OCI-LY3 (cell line): ENCODE measurements around the gene CELF2.

Experiments
- H2AFZ ChIP-seq: fragments of 200-600, 300-600 bp; shearing (Covaris generic); 2 replicates; pipeline ENCODE4 v1.6.0; 2014; ENCODE audit warnings: antibody characterized with exemption, low read depth, low read length
- H3K27ac ChIP-seq: fragments of 200-600, 300-600 bp; sonication (generic); 2 replicates; pipeline ENCODE4 v1.5.1; 2014; ENCODE audit warnings: mild to moderate bottlenecking, low read length, moderate library complexity, mixed read lengths
- H3K27me3 ChIP-seq: fragments of 200-600, 300-600 bp; sonication (generic); 2 replicates; pipeline ENCODE4 v1.6.1; 2014; ENCODE audit warnings: low read depth, low read length, mixed read lengths
- H3K36me3 ChIP-seq: fragments of 200-600, 300-600 bp; sonication (generic); replicated peaks from 2 replicates; pipeline ENCODE3; 2014; ENCODE audit warnings: low read depth, low read length, mixed read lengths
- H3K4me1 ChIP-seq: fragments of 300-600, 200-600 bp; sonication (generic); 2 replicates; pipeline ENCODE4 v1.6.1; 2014; ENCODE audit warnings: low read length, mixed read lengths
- H3K4me2 ChIP-seq: fragments of 200-600, 300-600 bp; sonication (generic); 2 replicates; pipeline ENCODE4 v1.6.1; 2014; ENCODE audit warnings: low read length, mixed read lengths
- H3K4me3 ChIP-seq: fragments of 300-600, 200-600 bp; sonication (generic); 2 replicates; pipeline ENCODE4 v1.5.1; 2014; ENCODE audit warnings: antibody characterized with exemption, mild to moderate bottlenecking, low read length, moderate library complexity
- H3K79me2 ChIP-seq: fragments of 300-600, 200-600 bp; shearing (Covaris generic); 2 replicates; pipeline ENCODE4 v1.6.1; 2014; ENCODE audit warnings: mild to moderate bottlenecking, low read length, mixed read lengths
- H3K9ac ChIP-seq: fragments of 300-600, 200-600 bp; shearing (Covaris generic); 2 replicates; pipeline ENCODE4 v1.6.0; 2014; ENCODE audit warnings: mild to moderate bottlenecking, low read length, moderate library complexity
- H3K9me3 ChIP-seq: fragments of 200-600, 300-600 bp; shearing (Covaris generic); 2 replicates; pipeline ENCODE4 v1.6.1; 2014; ENCODE audit warnings: low read length, mixed read lengths; ENCODE audit not compliant: insufficient read depth
- H4K20me1 ChIP-seq: fragments of 200-600, 300-600 bp; sonication (generic); 2 replicates; pipeline ENCODE4 v1.6.1; 2016; ENCODE audit warnings: low read length, mixed read lengths; ENCODE audit not compliant: insufficient read depth
- CTCF ChIP-seq: fragments of 200-600, 300-600 bp; sonication (generic); IDR thresholded peaks from 2 replicates; pipeline ENCODE4 v1.5.1; 2014; ENCODE audit warnings: antibody characterized with exemption, low read length, low read depth
- EZH2phosphoT487 ChIP-seq: fragments of 200-600 bp; shearing (Covaris generic); IDR thresholded peaks from 2 replicates; pipeline ENCODE4 v1.6.1; 2018; ENCODE audit warnings: antibody characterized with exemption, mixed run types, low read depth

The CELF2 gene

GRCh38 chr10:11305825-11306593, 288.3 kb downstream of the CELF2 start:
- no peaks in the 10 kb centered on the region for H3K79me2 ChIP-seq
- H3K36me3 ChIP-seq: no peaks in the 10 kb centered on the region

GRCh38 chr10:11307004-11307403, 289.3 kb downstream of the CELF2 start:
- Histone ChIP-seq H3K9ac (no peak overlapping the region), H2AFZ (no peak overlapping the region), H3K4me3 (no peak overlapping the region), H3K27me3 (no peaks in the 10 kb centered on the region), H3K4me2 (no peak overlapping the region), H3K79me2 (no peaks in the 10 kb centered on the region), H3K4me1 (no peaks in the 10 kb centered on the region), H3K9me3 (no peaks in the 10 kb centered on the region; the same call in 1 of the 2 replicates), H3K36me3 (no peaks in the 10 kb centered on the region), H3K27ac (no peak overlapping the region), H4K20me1 (no peaks in the 10 kb centered on the region)
- no peak for TF ChIP-seq CTCF
- TF ChIP-seq EZH2phosphoT487: no peak

More at GRCh38 chr10:11305825-11306593, 288.3 kb downstream of the CELF2 start:
- Histone ChIP-seq H3K27me3 (no peaks in the 10 kb centered on the region), H2AFZ (no peak overlapping the region), H3K4me3 (no peak overlapping the region), H3K4me1 (no peaks in the 10 kb centered on the region), H3K9ac (no peak overlapping the region), H4K20me1 (no peaks in the 10 kb centered on the region), H3K4me2 (no peak overlapping the region), H3K9me3 (no peaks in the 10 kb centered on the region), H3K27ac (no peak overlapping the region)
- no peak for TF ChIP-seq CTCF
- TF ChIP-seq EZH2phosphoT487: no peak

- TF ChIP-seq CTCF (no peak), EZH2phosphoT487 (no peak)
- no peaks in the 10 kb centered on the region for H3K79me2 ChIP-seq
- no peak overlapping the region for H3K4me2 ChIP-seq
- H3K4me3 ChIP-seq: no peak overlapping the region
- no peaks in the 10 kb centered on the region; the same call in 1 of the 2 replicates for H3K9me3 ChIP-seq
- H4K20me1 ChIP-seq: no peaks in the 10 kb centered on the region
- H3K9ac ChIP-seq: no peak overlapping the region
- no peaks in the 10 kb centered on the region for H3K36me3 ChIP-seq
- H3K4me1 ChIP-seq: no peaks in the 10 kb centered on the region
- no peak overlapping the region for H2AFZ ChIP-seq
- no peaks in the 10 kb centered on the region for H3K27me3 ChIP-seq
- no peak overlapping the region for H3K27ac ChIP-seq
Observed at GRCh38 chr10:11307937-11308336, 290.3 kb downstream of the CELF2 start.

- H3K36me3 ChIP-seq: no peaks in the 10 kb centered on the region
Observed at GRCh38 chr10:11311027-11311426, 293.4 kb downstream of the CELF2 start.

More at GRCh38 chr10:11311027-11311426, 293.4 kb downstream of the CELF2 start:
- Histone ChIP-seq H3K27ac (no peak overlapping the region), H3K27me3 (no peaks in the 10 kb centered on the region), H3K4me1 (no peaks in the 10 kb centered on the region), H3K4me3 (no peak overlapping the region), H3K9me3 (no peaks in the 10 kb centered on the region; the same call in 1 of the 2 replicates), H3K79me2 (no peaks in the 10 kb centered on the region), H4K20me1 (no peaks in the 10 kb centered on the region), H3K4me2 (no peak overlapping the region), H2AFZ (no peak overlapping the region), H3K9ac (no peak overlapping the region)
- TF ChIP-seq EZH2phosphoT487 (no peak), CTCF (no peak)
